Cerebellar cortex (tissue), 1 donor: ENCODE measurements around the gene MAP9.

Experiments used
- DNase-seq: peaks from one replicate; pipeline ENCODE4 v3.0.0-alpha.2; 2015; ENCODE audit warnings: low spot score

MAP9 gene

DNA sequence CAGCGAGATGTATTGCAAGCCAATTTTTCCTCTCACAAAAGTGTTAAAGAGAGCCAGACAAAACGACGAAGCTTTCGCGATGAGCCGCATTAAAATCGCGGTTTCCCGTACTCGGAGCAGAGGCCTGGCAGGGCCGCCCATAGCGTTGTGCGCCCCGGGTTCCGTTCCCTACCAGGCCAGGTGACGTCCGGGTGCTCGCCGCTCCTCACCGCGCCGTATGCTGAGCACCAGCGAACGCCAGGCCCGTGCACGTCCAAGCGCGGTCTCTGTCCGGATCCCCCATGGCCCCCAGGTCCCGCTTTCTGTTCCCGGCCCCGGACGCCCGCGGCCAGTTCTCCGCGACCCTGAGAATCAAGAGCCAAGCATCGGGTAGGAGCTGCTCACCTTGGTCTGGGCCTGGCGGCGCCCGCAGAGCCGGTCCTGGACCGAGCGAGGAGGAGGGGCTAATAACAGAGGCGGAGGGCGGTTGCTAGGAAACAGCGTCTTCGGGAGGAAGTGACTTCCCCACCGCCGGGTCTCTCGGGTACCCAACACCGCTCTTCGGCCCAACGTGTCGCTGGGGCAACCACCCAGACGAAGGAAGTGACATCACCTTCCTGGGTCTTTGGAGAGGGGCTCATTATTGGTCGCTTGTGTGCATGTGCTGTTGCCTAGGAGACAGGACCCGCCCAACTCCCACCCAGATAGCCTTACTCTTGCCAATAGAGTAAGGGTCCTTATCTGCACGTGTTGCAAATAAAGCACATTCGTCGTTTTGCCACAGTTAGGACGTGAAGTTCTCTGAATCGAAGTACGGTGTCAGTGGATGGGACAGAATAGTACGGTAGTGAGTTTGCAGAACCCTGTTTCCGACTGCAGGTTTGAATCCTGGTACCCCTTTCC lies at the start of gene MAP9:
Gene MAP9 (minus strand): TSS at position 579 of the 882 bp plus-strand sequence. CDS start 1,115 bp downstream, outside the sequence.
- DNase-seq, result peak; percentile 99

DNA sequence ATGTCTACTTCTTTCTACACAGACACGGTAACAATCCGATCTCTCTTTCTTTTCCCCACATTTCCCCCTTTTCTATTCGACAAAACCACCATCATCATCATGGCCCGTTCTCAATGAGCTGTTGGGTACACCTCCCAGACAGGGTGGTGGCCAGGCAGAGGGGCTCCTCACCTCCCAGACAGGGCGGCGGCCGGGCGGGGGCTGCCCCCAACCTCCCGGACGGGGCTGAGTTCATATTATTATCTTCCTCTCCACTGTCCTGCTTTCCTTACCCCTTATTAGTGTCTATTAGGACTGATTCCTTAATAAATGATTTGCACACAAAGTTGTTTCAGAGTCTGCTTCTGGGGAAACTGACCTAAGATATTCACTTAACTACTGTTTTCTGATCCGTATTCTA lies 48.0 kb upstream of the MAP9 start:
- DNase-seq, result peak; percentile 38

DNA sequence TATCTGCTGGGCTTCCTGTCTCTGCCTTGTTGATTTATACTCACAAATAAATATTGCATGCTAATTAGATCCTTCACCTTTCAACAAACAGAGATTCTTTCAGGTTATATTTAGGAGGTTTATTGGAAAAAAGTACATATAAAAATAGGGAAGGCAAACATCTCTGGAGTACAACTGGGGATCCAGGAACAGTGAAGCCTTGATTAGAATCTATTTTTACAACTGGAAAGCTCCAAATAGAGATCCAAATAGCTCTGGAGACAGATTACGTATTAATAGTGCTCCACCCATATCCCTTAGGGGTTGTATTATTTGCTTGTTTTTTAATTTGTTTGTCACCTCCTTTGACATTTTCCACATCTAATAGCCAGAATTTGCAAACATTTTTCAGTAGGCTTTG lies 46.9 kb upstream of the MAP9 start:
- peak; percentile 71 for DNase-seq

GRCh38 chr4:155419266-155419665 lies 42.5 kb upstream of the MAP9 start:
- no peak for DNase-seq

DNA sequence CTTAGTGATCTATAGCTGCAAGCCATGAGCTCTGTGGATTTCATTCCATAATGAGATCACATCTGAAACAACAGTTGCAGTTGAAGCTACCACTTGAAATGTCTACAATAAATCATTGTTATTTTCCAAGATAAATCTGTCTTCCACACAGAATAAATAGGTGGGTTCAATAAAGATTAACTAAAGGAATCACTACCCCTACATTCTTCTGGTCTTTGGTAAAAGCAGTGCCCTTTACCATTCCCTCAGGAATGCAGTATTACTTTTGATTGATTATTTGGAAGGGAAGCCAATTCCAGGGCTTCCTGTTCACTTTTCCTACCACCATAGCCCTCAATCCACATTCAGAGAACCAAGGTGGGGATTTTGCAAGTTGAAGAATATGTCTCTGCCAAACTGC lies 38.9 kb upstream of the MAP9 start:
- DNase-seq, result peak; percentile 55

DNA sequence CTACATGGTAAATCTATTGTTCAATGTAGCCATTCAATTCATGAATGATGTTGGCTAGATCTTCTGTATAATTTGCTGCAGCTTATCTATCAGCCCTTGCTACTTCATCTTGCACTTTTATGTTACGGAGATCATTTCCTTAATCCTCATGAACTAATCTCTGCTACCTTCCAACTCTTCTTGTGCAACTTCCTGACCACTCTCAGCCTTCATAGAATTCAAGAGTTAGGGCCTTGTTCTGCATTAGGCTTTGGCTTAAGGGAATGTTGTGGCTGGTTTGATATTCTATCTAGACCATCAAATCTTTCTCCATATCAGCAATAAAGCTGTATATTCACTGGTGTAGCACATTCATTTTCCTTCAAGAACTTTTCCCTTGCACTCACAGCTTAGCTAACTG lies 36.7 kb upstream of the MAP9 start:
- DNase-seq, result no peak

- no peak for DNase-seq
Observed at GRCh38 chr4:155411546-155411945, 34.8 kb upstream of the MAP9 start.

DNA sequence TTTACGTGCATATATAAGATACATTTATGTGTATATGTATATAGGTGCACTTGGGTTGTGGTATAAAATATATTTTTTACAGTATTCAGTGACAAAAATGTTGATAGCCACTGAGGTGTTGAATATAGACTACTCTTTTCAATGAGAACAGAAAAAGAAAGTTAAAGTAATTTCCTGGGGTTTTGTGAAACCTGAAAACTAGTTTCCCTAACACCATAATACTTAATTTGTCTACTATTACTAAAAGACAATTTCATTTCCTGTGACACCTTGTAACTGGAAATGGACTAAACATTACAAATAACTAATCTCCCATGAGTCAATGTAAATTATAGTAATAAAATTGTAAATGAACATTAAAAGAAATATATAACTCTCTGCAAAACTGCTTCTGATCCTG lies 32.0 kb upstream of the MAP9 start:
- DNase-seq, result no peak

GRCh38 chr4:155407480-155407879 lies 30.7 kb upstream of the MAP9 start:
- no peak for DNase-seq

DNA sequence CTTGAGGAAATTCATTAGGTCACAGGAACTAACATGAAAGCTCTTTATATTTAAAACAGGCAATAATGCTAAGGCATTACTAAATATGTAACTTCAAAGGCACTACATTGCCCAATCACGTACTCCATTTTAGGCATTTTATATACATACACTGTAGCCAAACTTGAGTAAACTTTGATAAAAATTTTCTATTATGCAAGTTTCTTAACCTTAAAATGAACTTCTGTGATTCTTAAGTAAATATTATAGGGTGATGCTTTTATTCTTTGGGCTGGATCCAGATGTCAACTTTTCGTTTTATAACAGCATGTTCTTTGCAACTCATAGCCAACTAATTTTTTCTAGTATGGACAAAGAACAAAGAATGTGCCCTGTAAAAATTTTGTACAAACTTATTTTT lies 28.3 kb upstream of the MAP9 start:
- no peak for DNase-seq

DNA sequence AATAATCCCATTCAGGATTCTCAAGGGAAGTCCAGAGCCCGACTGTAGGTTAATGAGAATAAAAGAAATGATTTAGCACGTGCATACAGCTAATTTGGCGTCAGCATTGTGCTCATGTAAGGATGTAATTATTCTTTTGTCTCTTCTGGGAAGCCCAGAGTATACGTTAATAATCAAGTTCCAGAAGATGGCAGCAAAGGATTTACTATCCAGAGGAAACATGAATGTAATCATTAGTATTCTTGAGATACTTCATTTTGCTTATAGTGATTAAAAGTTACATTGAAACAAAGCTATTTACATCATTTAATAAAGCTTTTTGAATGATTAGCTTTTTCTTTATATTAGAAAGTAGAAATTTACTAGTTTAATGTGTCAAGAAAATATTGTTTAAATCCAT lies 27.1 kb upstream of the MAP9 start:
- peak; percentile 64 for DNase-seq

- DNase-seq, result peak; percentile 34
Observed at GRCh38 chr4:155402941-155403340, 26.2 kb upstream of the MAP9 start.

DNA sequence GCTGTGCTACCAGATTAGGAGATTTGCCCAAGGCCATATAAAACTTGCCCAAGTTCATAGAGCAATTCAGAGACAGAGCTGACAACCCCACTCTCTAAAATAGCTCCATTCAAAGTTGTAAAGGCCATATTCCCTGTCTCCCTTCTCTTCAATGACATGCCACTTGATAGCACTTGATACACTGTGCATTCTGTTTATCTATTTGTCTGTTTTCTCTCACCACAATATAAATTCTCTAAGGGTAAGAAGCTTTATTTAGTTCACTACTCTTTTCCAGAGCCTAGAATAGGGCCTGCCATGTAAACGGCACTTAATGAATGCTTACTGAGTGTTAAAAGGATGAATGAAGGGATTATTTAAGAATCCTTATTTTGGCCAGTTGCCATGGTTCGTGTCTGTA lies 24.1 kb upstream of the MAP9 start:
- no peak for DNase-seq

- no peak for DNase-seq
Observed at GRCh38 chr4:155399974-155400697, 23.4 kb upstream of the MAP9 start.

DNA sequence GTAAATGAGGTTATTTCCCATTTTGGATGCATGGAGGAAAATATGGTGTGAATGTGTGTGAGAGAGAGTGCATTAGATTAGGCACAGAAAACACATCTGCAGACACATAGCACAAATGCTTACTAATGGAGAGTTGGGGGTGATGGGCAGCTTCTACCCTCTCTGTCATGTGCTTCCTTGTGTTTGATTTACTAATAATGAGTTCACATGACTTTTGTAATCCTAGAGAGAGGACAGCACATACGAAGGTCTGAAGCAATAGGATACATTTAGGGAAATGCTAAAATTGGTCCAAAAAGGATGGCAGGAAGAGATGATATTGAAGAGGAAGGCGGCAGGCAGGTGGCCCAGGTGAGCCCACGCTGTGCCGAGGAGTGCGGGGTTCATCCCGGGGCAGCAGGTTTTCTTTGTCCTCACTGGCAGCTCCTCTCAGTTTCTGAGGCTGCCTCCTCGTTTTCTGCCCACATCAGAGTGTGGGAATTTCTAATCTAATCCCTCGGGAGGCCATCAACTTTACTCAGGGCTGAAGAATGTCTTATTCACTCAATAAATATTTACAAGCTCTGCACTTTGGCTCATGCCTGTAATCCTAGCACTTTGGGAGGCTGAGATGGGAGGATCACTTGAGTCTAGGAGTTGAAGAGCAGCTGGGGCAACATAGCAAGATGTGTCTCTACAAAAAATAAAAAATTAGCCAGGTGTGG lies 15.9 kb upstream of the MAP9 start:
- DNase-seq, result no peak

- no peak for DNase-seq
Observed at GRCh38 chr4:155391932-155392331, 15.2 kb upstream of the MAP9 start.

DNA sequence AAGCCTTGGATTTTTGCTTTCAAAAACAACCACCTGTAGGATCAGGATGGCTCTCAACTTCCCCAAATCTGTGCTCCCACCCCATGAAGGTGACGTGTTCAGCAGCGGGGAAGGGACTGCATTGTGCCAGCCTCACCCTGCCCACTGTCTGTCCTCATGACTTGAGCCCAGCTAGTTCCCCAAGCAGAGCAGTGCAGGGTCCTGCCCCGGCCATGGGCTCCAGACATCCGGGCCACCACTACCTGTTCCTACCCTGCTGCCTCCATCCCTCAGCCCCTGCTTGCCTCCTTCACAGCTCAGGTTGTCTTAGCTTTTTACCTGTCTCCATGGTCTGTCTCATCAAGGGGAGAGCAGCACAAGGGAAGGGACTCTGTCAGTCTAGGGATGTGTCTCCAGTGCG lies 11.4 kb upstream of the MAP9 start:
- no peak for DNase-seq

DNA sequence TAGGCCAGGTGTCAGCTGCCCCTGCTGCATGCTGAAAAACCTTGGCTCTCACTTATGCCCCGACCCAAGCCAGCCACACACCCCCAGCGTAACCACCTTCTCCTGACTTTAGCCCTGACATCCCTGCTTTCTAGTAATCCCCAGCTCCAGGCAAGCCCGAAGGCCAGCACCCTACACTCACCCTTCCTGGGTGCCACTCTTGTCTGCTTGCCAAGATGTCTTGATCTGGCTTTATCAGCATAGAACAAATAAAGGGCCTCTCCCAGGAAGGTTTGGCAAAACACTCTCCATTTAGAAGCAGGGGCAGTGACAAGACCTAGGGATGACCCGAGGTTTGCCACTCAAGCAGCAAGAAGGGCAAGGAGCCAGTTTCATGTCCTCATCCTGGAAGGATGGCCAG lies 6.8 kb upstream of the MAP9 start:
- no peak for DNase-seq

DNA sequence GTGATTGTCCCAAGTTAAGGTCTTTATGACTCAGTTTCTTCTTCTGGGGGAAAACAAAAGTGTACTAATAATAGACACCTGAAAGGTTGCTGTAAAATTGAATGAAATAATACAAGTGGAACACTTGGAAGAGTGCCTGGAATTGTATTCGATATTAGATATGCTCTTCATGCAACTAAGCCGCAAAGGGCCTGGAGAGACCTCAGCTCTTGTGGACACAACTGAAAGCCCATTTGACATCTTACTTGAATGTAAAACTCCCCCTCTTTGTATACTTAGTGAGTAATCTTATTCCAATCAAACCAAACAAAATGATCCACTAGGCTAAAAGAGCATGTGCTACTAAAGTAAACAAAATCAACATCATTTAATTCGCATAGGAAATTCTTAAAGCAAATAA lies 511 bp upstream of the MAP9 start:
- DNase-seq, result peak; percentile 54

DNA sequence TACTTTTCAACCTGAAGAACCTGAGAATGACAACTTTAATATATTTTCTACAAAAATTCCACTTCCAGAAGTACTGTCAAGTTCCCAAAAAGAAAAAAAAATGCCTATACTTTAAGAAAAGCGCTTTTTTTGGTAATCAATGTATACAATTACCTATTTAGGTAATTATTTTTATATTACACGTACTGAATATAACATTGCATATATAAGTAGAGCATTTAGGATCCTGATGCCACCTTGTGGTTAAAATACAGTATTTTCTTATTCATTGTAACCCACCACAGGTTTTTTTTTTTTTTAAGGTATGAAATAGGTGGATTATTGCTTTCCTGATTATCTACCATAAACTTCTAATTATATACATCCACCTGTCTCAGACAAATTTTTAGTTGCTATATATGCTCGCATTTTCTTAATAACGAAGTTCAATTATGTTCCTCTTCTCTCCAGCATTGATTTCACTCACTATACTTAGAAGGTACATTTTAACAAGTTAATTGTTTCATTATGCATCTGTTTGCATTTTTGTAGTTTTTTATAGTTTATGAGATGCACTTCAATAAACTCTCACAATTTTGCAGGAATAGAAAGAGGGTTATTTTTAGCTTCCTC lies 5.2 kb downstream of the MAP9 start:
- no peak for DNase-seq

- peak; percentile 17 for DNase-seq
Observed at GRCh38 chr4:155367608-155368007, 9.2 kb downstream of the MAP9 start.

DNA sequence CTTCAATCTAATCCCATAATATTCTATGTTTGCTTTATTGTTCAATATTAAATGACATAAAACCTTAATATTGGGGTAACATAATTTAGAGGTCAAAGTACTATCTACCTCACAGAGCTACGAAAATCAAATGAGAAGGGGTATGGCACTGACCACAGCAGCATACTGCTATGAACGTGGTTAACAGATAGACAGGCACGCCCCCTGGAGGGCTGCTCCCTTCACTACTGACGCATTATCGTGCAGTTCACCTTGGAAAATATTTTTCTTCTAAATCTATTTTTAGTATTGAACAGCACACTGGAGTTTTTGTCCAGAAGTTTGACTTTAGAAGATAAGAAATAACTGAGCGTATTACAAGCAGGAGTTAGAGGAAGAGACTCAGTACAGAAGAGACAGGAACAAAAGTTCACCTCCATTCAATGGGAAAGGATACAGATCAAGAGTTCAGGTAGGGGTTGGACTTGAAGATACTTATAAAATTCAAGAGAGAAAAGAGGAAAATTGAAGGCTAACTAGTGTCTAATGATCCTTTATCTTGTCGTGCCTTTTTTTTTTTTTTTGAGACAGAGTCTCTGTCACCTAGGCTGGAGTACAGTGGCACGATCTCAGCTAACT lies 22.7 kb downstream of the MAP9 start:
- peak; percentile 28 for DNase-seq
